Measurements from ENCODE around the gene ZNF14.

DNA sequence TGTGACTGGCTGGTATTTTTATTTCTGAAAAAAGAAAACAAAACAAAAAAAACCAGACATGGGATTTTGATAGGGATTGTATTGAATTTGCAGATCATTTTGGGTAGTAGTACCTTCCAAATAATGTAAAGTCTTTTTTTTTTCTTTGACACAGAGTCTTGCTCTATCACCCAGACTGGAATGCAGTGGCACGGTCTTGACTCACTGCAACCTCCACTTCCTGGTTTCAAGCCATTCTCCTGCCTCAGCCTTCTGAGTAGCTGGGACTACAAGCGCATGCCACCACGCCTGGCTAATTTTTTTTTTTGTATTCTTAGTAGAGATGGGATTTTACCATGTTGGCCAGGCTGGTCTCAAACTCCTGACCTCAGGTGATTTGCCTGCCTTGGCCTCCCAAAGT is 60.1 kb downstream of the ZNF14 start:
- TF ChIP-seq POLR2A (IDR thresholded peaks at IDR 0.05): no peak
- TF ChIP-seq, protein P1, sequence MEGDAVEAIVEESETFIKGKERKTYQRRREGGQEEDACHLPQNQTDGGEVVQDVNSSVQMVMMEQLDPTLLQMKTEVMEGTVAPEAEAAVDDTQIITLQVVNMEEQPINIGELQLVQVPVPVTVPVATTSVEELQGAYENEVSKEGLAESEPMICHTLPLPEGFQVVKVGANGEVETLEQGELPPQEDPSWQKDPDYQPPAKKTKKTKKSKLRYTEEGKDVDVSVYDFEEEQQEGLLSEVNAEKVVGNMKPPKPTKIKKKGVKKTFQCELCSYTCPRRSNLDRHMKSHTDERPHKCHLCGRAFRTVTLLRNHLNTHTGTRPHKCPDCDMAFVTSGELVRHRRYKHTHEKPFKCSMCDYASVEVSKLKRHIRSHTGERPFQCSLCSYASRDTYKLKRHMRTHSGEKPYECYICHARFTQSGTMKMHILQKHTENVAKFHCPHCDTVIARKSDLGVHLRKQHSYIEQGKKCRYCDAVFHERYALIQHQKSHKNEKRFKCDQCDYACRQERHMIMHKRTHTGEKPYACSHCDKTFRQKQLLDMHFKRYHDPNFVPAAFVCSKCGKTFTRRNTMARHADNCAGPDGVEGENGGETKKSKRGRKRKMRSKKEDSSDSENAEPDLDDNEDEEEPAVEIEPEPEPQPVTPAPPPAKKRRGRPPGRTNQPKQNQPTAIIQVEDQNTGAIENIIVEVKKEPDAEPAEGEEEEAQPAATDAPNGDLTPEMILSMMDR (IDR thresholded peaks at IDR 0.05 in 8 of 11, conservative IDR thresholded peaks at IDR 0.05 in 3 of 11): no peak
- TF ChIP-seq POLR2AphosphoS5 (IDR thresholded peaks at IDR 0.05): no peak

All from spleen (tissue), 7 donors.